ENCODE data around the gene SP100. TPM values are rescaled to one million over a fixed set of nuclear protein-coding genes. Genes with fewer than 3 reads are reported as not detected.

Gene SP100
- total RNA-seq: 48.7 and 70.9 TPM in 2 replicates

GRCh38 chr2:230416061-230416721, at the start of gene SP100:
TSS of gene SP100 (plus strand) at chr2:230416201. CDS start at chr2:230416297, 96 bp downstream.

Other genes with a start within 250 kb of the SP100 start
- gene SP110, start 196.2 kb upstream of the SP100 start, total RNA-seq: 8.1 and 10.5 TPM in 2 replicates
- 0.39 TPM in 1 of 2 replicates, not detected in the other for gene SP140, start 190.5 kb upstream of the SP100 start, total RNA-seq
- gene SP140L, start 89.0 kb upstream of the SP100 start, total RNA-seq: 4.0 and 33.5 TPM in 2 replicates

Measured in epithelial cell of alveolus of lung (primary cell).